GM12801 (cell line): ENCODE results near the gene NMUR2.

Source experiments
- TF ChIP-seq, protein P1 (sequence below): IDR thresholded peaks from one replicate; pipeline ENCODE4 v1.5.1; 2011; ENCODE audit warnings: control low read depth; ENCODE audit not compliant: insufficient read length; ENCODE audit errors: extremely low read depth

NMUR2 gene

DNA sequence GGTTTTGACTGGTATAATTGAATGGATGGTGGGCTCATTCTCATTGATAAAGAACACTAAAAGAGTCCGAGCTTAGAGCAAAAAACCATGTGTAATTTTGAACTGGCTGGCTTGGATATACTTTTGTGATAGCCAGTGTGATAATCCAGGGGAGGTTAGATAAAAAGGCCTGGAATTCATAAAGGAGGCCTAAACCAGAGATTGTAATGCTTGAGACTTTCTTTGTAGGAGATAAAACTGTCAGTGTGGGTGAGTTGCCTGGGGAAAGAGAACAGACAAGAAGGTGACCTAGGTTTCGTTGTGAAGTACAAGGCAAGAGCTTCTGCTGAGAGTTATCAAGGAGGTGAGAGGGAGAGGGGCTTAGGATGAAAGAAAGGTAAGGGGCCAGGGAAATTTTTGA is 17.0 kb upstream of the NMUR2 start:
- TF ChIP-seq, protein P1, sequence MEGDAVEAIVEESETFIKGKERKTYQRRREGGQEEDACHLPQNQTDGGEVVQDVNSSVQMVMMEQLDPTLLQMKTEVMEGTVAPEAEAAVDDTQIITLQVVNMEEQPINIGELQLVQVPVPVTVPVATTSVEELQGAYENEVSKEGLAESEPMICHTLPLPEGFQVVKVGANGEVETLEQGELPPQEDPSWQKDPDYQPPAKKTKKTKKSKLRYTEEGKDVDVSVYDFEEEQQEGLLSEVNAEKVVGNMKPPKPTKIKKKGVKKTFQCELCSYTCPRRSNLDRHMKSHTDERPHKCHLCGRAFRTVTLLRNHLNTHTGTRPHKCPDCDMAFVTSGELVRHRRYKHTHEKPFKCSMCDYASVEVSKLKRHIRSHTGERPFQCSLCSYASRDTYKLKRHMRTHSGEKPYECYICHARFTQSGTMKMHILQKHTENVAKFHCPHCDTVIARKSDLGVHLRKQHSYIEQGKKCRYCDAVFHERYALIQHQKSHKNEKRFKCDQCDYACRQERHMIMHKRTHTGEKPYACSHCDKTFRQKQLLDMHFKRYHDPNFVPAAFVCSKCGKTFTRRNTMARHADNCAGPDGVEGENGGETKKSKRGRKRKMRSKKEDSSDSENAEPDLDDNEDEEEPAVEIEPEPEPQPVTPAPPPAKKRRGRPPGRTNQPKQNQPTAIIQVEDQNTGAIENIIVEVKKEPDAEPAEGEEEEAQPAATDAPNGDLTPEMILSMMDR: no peak

DNA sequence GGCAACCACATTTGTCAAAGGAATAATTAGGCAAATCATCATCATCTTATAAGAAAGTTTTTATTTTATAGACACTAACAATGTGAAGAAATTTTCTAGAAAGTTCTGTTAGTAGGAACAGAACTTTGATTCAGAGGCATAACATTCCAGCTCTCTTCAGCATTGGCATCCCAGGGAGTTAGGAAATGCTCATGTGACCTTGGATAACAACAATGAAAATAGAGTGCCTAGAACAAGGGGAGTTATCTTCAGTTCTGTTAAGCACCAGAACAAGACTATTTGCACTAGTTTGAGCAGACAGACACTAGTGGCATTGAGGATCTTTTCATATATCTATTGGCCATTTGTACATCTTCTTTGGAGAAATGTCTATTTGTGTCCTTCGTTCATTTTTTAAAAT is 7.0 kb upstream of the NMUR2 start:
- TF ChIP-seq, protein P1: no peak

DNA sequence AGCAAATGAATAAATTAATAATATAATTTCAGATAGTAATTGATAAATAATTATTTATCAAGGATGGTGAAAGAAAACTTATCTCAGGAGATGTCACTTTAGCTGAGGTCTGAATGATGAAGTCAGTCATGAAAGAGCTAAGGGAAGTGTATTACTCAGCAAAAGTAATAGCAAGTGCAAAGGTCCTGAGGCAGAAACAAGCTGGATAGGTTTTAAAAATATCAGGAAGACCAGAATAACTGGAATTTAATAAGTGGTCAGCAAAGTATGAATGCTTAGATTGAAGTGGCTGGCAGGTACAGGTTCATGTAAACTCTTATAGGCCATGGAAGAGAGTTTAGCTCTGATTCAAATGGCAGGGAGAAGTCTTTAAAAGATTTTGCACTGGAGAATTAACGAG is 1.0 kb upstream of the NMUR2 start:
- TF ChIP-seq, protein P1: no peak

DNA sequence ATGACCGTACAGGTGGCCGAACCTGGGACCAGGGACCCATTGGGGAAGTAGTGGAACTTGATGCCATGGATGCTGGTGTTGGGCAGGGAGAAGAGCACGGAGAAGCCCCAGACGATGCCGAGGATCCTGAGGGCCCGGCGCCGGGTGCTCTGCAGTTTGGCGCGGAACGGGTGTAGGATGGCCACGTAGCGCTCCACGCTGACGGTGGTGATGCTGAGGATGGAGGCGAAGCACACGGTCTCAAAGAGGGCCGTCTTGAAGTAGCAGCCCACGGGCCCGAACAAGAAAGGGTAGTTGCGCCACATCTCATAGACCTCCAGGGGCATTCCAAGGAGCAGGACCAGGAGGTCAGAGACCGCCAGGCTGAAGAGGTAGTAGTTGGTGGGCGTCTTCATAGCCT is 585 bp downstream of the NMUR2 start:
- TF ChIP-seq, protein P1: no peak

DNA sequence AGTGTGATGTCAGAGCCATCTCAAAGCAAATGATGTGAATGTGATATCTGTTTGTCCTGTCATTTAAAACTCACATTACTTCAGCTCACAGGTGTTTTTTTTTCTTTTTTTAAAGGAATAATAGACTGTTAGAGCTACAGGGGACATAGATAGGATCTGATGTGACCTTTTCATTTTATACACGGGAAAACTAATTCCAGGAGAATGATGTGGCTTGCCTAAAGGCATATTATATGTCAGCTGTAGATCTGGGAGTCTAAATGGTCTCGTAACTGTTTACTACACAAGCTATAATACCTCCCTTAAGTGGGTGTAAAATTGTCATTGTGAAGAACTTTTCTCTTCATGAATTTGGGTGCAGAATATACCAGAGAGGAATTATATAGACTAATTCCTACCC is 2.0 kb downstream of the NMUR2 start:
- TF ChIP-seq, protein P1: no peak

DNA sequence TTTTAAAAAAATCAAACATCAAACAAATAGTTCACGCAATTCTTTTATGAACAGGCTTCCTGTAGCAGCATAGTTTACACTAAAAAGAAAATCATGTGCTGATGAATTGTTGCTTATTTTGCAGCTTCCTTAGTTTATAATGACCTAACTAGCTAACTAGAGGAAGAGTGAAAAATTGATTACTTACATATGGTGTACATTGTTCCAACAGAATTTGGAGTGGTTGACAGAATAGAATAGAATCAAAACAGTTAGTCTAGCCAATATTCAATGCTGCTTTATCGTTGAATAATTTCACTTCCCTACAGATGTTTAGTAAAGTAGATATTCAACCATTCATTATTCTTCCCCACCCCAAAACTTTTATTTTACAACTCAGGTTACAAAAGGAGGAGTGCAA is 4.2 kb downstream of the NMUR2 start:
- TF ChIP-seq, protein P1: no peak

DNA sequence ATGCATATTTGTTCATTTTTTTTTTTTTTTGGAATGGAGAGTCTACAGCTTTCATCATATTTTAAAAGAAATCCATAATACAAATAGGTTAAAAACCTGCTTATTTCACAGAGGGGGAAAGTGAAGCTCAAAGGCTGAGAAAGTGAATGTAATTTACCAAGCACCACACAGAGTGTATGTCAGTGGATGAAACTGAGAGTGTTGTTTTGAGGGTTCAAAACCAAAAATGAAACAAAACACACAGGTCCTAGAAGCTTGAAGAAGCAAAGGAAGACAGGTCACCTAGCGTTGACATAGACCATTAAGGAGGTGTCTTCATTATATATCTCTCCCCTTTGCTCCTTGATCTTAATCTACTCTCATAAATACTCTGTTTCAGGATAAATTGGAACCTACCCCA is 7.5 kb downstream of the NMUR2 start:
- TF ChIP-seq, protein P1: no peak

DNA sequence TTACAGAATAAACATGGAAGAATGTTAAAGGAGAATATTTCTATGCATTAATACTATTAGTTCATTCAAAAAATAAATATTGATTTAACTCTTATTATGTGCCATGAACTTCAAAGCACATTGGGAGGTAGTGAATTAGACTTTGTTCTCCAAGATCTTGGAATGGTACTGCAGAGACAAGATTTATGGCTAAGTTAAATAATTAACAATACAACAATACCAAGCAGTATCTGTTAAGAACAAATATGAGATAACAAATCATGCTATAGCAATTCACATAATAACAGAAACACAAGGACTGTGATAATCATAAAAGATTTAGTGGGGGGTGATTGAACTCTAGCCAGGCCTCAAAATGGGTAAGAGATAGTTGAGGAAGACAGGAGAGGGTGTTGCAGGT is 11.6 kb downstream of the NMUR2 start:
- TF ChIP-seq, protein P1: no peak
